ENCODE data around the gene WHAMM. TPM values are rescaled to one million over a fixed set of nuclear protein-coding genes. Genes with fewer than 3 reads are reported as not detected.
"Not testable (repeated sequence)": the region's sequence is repeated elsewhere in the genome, so short reads cannot be mapped to it uniquely, and the experiment has no call there.

The WHAMM gene
- total RNA-seq, 1 donor from 2014 or later, result 10.0 TPM

GRCh38 chr15:82865981-82866380 lies 56.6 kb downstream of the WHAMM start:
- not testable (repeated sequence) for DNase-seq (ENCODE audit: low spot score)

- DNase-seq (ENCODE audit: low spot score), result no peak
These were observed 61.4 kb downstream of the WHAMM start for GRCh38 chr15:82870727-82871320.

- DNase-seq (ENCODE audit: low spot score), result peak; percentile 17
These were observed 61.9 kb downstream of the WHAMM start for GRCh38 chr15:82871358-82871757.

- no peak for DNase-seq (ENCODE audit: low spot score)
These were observed 62.5 kb downstream of the WHAMM start for GRCh38 chr15:82871832-82872484.

- DNase-seq (ENCODE audit: low spot score), result no peak
These were observed 63.7 kb downstream of the WHAMM start for GRCh38 chr15:82873000-82873680.

GRCh38 chr15:82874267-82874666 lies 64.8 kb downstream of the WHAMM start:
- DNase-seq (ENCODE audit: low spot score), result no peak

GRCh38 chr15:82874961-82875360 lies 65.5 kb downstream of the WHAMM start:
- DNase-seq (ENCODE audit: low spot score), result no peak

- no peak for DNase-seq (ENCODE audit: low spot score)
These were observed 66.1 kb downstream of the WHAMM start for GRCh38 chr15:82875411-82876003.

GRCh38 chr15:82877825-82878224 lies 68.4 kb downstream of the WHAMM start:
- DNase-seq (ENCODE audit: low spot score), result no peak

GRCh38 chr15:82878325-82878724 lies 68.9 kb downstream of the WHAMM start:
- DNase-seq (ENCODE audit: low spot score), result no peak

GRCh38 chr15:82880704-82881103 lies 71.3 kb downstream of the WHAMM start:
- no peak for DNase-seq (ENCODE audit: low spot score)

GRCh38 chr15:82881747-82882146 lies 72.3 kb downstream of the WHAMM start:
- no peak for DNase-seq (ENCODE audit: low spot score)

- DNase-seq (ENCODE audit: low spot score), result no peak
These were observed 73.0 kb downstream of the WHAMM start for GRCh38 chr15:82882273-82882928.

Other genes with a start within 250 kb of the WHAMM start
- 4.8 TPM for gene CPEB1, start 162.3 kb upstream of the WHAMM start, total RNA-seq
- 0.69 TPM for gene AP3B2, start 99.8 kb upstream of the WHAMM start, total RNA-seq
- 0.09 TPM for gene FSD2, start 3.6 kb upstream of the WHAMM start, total RNA-seq
- 152 TPM for gene HOMER2, start 143.1 kb downstream of the WHAMM start, total RNA-seq
- gene RAMAC, start 176.6 kb downstream of the WHAMM start, total RNA-seq, result 22.1 TPM
- gene C15orf40, start 202.0 kb downstream of the WHAMM start, total RNA-seq, result 22.3 TPM